Activated naive CD4-positive, alpha-beta T cell treated with anti-CD3 and anti-CD28 coated beads for 36 hours (primary cell): ENCODE measurements around the gene BCHE. TPM values are rescaled to one million over a fixed set of nuclear protein-coding genes. Genes with fewer than 3 reads are reported as not detected.

ENCODE experiments used
- CTCF ChIA-PET: fragments of 350-600 bp; sonication (Branson Sonifier 250); formaldehyde crosslinking; loops from one replicate; lab custom pipeline; 2021; ENCODE audit warnings: antibody characterized with exemption; lab: Charles Lee
- DNase-seq: peaks from one replicate; pipeline ENCODE4 v3.0.0-alpha.2; 2020
- H3K27ac Mint-ChIP-seq: one replicate; pipeline ENCODE4 v1.8.0; 2021; ENCODE audit warnings: mild to moderate bottlenecking, mixed read lengths
- H3K27me3 Mint-ChIP-seq: one replicate; pipeline ENCODE4 v1.8.0; 2021; ENCODE audit warnings: low read depth, mixed read lengths
- H3K36me3 Mint-ChIP-seq: one replicate; pipeline ENCODE4 v1.8.0; 2021; ENCODE audit warnings: low read depth, mixed read lengths
- H3K4me1 Mint-ChIP-seq: one replicate; pipeline ENCODE4 v1.8.0; 2021; ENCODE audit warnings: low read depth, mixed read lengths
- H3K4me3 Mint-ChIP-seq: one replicate; pipeline ENCODE4 v1.8.0; 2021; ENCODE audit warnings: mild to moderate bottlenecking, moderate library complexity, mixed read lengths
- H3K9me3 Mint-ChIP-seq: one replicate; pipeline ENCODE4 v1.8.0; 2021; ENCODE audit warnings: mixed read lengths
- intact Hi-C: fragments of 100-400 bp; cut with micrococcal nuclease; formaldehyde crosslinking; loops from one replicate; pipeline ENCODE4 v1.15.1; 2023
- total RNA-seq, 2 experiments: library from RNA; stranded (reverse); gene quantifications; one replicate each; pipeline ENCODE4 v1.2.3, GENCODE V29; 2021

The BCHE gene
- total RNA-seq, 2 experiments from 2014 or later = not detected

- Mint-ChIP-seq H3K27me3 (no peaks in the 10 kb centered on the region), H3K27ac (no peak overlapping the region), H3K36me3 (no peaks in the 10 kb centered on the region), H3K4me1 (no peaks in the 10 kb centered on the region), H3K9me3 (no peaks in the 10 kb centered on the region), H3K4me3 (no peak overlapping the region)
- CTCF ChIA-PET = no interaction called here
- no peak for DNase-seq
- intact Hi-C loops = no loop called here
Observed at GRCh38 chr3:165775824-165776223, 61.4 kb downstream of the BCHE start.

GRCh38 chr3:165770781-165771180, 66.4 kb downstream of the BCHE start:
- H3K9me3 Mint-ChIP-seq = peaks cover 3% of the 10 kb centered on the region
- DNase-seq = no peak
- CTCF ChIA-PET = no interaction called here
- no peak overlapping the region for H3K4me3 Mint-ChIP-seq
- no peaks in the 10 kb centered on the region for H3K4me1 Mint-ChIP-seq
- H3K27me3 Mint-ChIP-seq = no peaks in the 10 kb centered on the region
- intact Hi-C loops = no loop called here
- no peak overlapping the region for H3K27ac Mint-ChIP-seq
- no peaks in the 10 kb centered on the region for H3K36me3 Mint-ChIP-seq

GRCh38 chr3:165768680-165769079, 68.5 kb downstream of the BCHE start:
- intact Hi-C loops = no loop called here
- CTCF ChIA-PET = no interaction called here
- Mint-ChIP-seq H3K27ac (no peak overlapping the region), H3K36me3 (no peaks in the 10 kb centered on the region), H3K4me1 (no peaks in the 10 kb centered on the region), H3K4me3 (no peak overlapping the region), H3K9me3 (peaks cover 8% of the 10 kb centered on the region), H3K27me3 (no peaks in the 10 kb centered on the region)
- DNase-seq = no peak

GRCh38 chr3:165759041-165759440, 78.2 kb downstream of the BCHE start:
- CTCF ChIA-PET = no interaction called here
- DNase-seq = no peak
- Mint-ChIP-seq H3K4me1 (no peaks in the 10 kb centered on the region), H3K27me3 (no peaks in the 10 kb centered on the region), H3K27ac (no peak overlapping the region), H3K4me3 (no peak overlapping the region), H3K9me3 (peaks cover 6% of the 10 kb centered on the region), H3K36me3 (no peaks in the 10 kb centered on the region)
- intact Hi-C loops = no loop called here

- Mint-ChIP-seq H3K4me1 (no peaks in the 10 kb centered on the region), H3K27ac (no peak overlapping the region), H3K27me3 (no peaks in the 10 kb centered on the region), H3K9me3 (peaks cover 3% of the 10 kb centered on the region), H3K4me3 (no peak overlapping the region), H3K36me3 (no peaks in the 10 kb centered on the region)
- intact Hi-C loops = no loop called here
- CTCF ChIA-PET = no interaction called here
- no peak for DNase-seq
Observed at GRCh38 chr3:165755571-165755970, 81.7 kb downstream of the BCHE start.

- CTCF ChIA-PET = no interaction called here
- intact Hi-C loops = no loop called here
- Mint-ChIP-seq H3K27ac (no peak overlapping the region), H3K4me3 (no peak overlapping the region), H3K27me3 (no peaks in the 10 kb centered on the region), H3K4me1 (no peaks in the 10 kb centered on the region), H3K9me3 (peaks cover 2% of the 10 kb centered on the region), H3K36me3 (no peaks in the 10 kb centered on the region)
- DNase-seq = no peak
Observed at GRCh38 chr3:165754219-165755007, 82.8 kb downstream of the BCHE start.

- DNase-seq = no peak
- intact Hi-C loops = no loop called here
- CTCF ChIA-PET = no interaction called here
- H3K36me3 Mint-ChIP-seq = no peaks in the 10 kb centered on the region
- H3K4me3 Mint-ChIP-seq = no peak overlapping the region
- no peaks in the 10 kb centered on the region for H3K27me3 Mint-ChIP-seq
- H3K9me3 Mint-ChIP-seq = peaks cover 2% of the 10 kb centered on the region
- no peak overlapping the region for H3K27ac Mint-ChIP-seq
- H3K4me1 Mint-ChIP-seq = no peaks in the 10 kb centered on the region
Observed at GRCh38 chr3:165753560-165753959, 83.7 kb downstream of the BCHE start.

GRCh38 chr3:165751637-165752036, 85.6 kb downstream of the BCHE start:
- no peaks in the 10 kb centered on the region for H3K27me3 Mint-ChIP-seq
- H3K27ac Mint-ChIP-seq = no peak overlapping the region
- H3K36me3 Mint-ChIP-seq = no peaks in the 10 kb centered on the region
- H3K9me3 Mint-ChIP-seq = peaks cover 2% of the 10 kb centered on the region
- H3K4me1 Mint-ChIP-seq = no peaks in the 10 kb centered on the region
- CTCF ChIA-PET = no interaction called here
- intact Hi-C loops = no loop called here
- DNase-seq = no peak
- no peak overlapping the region for H3K4me3 Mint-ChIP-seq

GRCh38 chr3:165749821-165750220, 87.4 kb downstream of the BCHE start:
- intact Hi-C loops = no loop called here
- Mint-ChIP-seq H3K27ac (no peak overlapping the region), H3K36me3 (no peaks in the 10 kb centered on the region), H3K4me3 (no peak overlapping the region), H3K9me3 (peaks cover 2% of the 10 kb centered on the region), H3K4me1 (no peaks in the 10 kb centered on the region), H3K27me3 (no peaks in the 10 kb centered on the region)
- CTCF ChIA-PET = no interaction called here
- no peak for DNase-seq

- Mint-ChIP-seq H3K9me3 (no peaks in the 10 kb centered on the region), H3K4me1 (no peaks in the 10 kb centered on the region), H3K27ac (no peak overlapping the region), H3K4me3 (no peak overlapping the region), H3K36me3 (no peaks in the 10 kb centered on the region), H3K27me3 (no peaks in the 10 kb centered on the region)
- CTCF ChIA-PET = no interaction called here
- no peak for DNase-seq
- intact Hi-C loops = no loop called here
Observed at GRCh38 chr3:165749241-165749640, 88.0 kb downstream of the BCHE start.

- no peak for DNase-seq
- intact Hi-C loops = no loop called here
- Mint-ChIP-seq H3K9me3 (no peaks in the 10 kb centered on the region), H3K36me3 (no peaks in the 10 kb centered on the region), H3K4me1 (no peaks in the 10 kb centered on the region), H3K27me3 (no peaks in the 10 kb centered on the region), H3K27ac (no peak overlapping the region), H3K4me3 (no peak overlapping the region)
- CTCF ChIA-PET = no interaction called here
Observed at GRCh38 chr3:165748094-165748493, 89.1 kb downstream of the BCHE start.

GRCh38 chr3:165746874-165747273, 90.3 kb downstream of the BCHE start:
- CTCF ChIA-PET = no interaction called here
- no peak for DNase-seq
- no peak overlapping the region for H3K27ac Mint-ChIP-seq
- no peaks in the 10 kb centered on the region for H3K27me3 Mint-ChIP-seq
- H3K4me3 Mint-ChIP-seq = no peak overlapping the region
- H3K4me1 Mint-ChIP-seq = no peaks in the 10 kb centered on the region
- H3K9me3 Mint-ChIP-seq = no peaks in the 10 kb centered on the region
- intact Hi-C loops = no loop called here
- H3K36me3 Mint-ChIP-seq = no peaks in the 10 kb centered on the region

GRCh38 chr3:165744025-165744424, 93.2 kb downstream of the BCHE start:
- H3K4me3 Mint-ChIP-seq = no peak overlapping the region

More at GRCh38 chr3:165744025-165744424, 93.2 kb downstream of the BCHE start:
- intact Hi-C loops = no loop called here
- H3K27ac Mint-ChIP-seq = no peak overlapping the region
- H3K9me3 Mint-ChIP-seq = peaks cover 3% of the 10 kb centered on the region
- no peaks in the 10 kb centered on the region for H3K27me3 Mint-ChIP-seq
- no peaks in the 10 kb centered on the region for H3K4me1 Mint-ChIP-seq
- no peak for DNase-seq
- CTCF ChIA-PET = no interaction called here
- no peaks in the 10 kb centered on the region for H3K36me3 Mint-ChIP-seq
